Vagina (tissue), 2 donors: ENCODE results near the gene HOXB1.

Experiments used
- CTCF ChIP-seq, 3 experiments: fragments of 450-650 bp in 2 of 3; fragments of 200-600 bp in 1 of 3; sonication (generic) in 1 of 3; IDR thresholded peaks; one replicate each; pipeline ENCODE4 v1.5.1; 2017 to 2019; ENCODE audit warnings: antibody characterized with exemption in 3 of 3, mild to moderate bottlenecking in 2 of 3, moderate library complexity in 2 of 3
- POLR2A ChIP-seq, 2 donors: fragments of 450-650 bp; IDR thresholded peaks; one replicate each; pipeline ENCODE4 v1.6.1; 2017; ENCODE audit warnings: antibody characterized with exemption in 2 of 2, mild to moderate bottlenecking in 2 of 2, moderate library complexity in 2 of 2
- POLR2AphosphoS5 ChIP-seq, 2 donors: sonication (generic); formaldehyde crosslinking; IDR thresholded peaks; one replicate each; pipeline ENCODE4 v1.9.0; 2017; ENCODE audit warnings: antibody characterized with exemption in 2 of 2, mild to moderate bottlenecking in 2 of 2, low read depth in 1 of 2; ENCODE audit not compliant: insufficient read depth in 1 of 2

GRCh38 chr17:48551596-48552465 lies 21.0 kb upstream of the HOXB1 start:
- TF ChIP-seq POLR2AphosphoS5 (IDR thresholded peaks at IDR 0.05; ENCODE audit: insufficient read depth in 1 of 2, low read depth in 1 of 2) = no peak
- TF ChIP-seq CTCF (IDR thresholded peaks at IDR 0.05) = no peak
- no peak for TF ChIP-seq POLR2A (IDR thresholded peaks at IDR 0.05)
